Heart right ventricle (tissue), 16 donors: ENCODE results near the gene YIPF1. TPM values are rescaled to one million over a fixed set of nuclear protein-coding genes. Genes with fewer than 3 reads are reported as not detected.

Source experiments
- ATAC-seq, 8 donors: fragments of 200-7000 bp; cut with Tn5 transposase; one replicate each; pipeline ENCODE4 v1.9.1; 2020; ENCODE audit warnings: mild to moderate bottlenecking in 8 of 8, moderate library complexity in 8 of 8, moderate number of reproducible peaks in 1 of 8
- DNase-seq, 2 donors: peaks; one replicate each; pipeline ENCODE4 v3.0.0-alpha.2; 2020
- H3K27ac ChIP-seq, 10 donors: fragments of 200-600 bp; sonication (generic) in 2 of 10; one replicate each; pipeline versions ENCODE4 v1.5.0 to v1.8.0; 2020 to 2022; ENCODE audit warnings: mild to moderate bottlenecking in 3 of 10
- H3K27me3 ChIP-seq, 7 donors: fragments of 200-600 bp; one replicate each; pipeline ENCODE4 v1.8.0; 2021 to 2022; ENCODE audit warnings: mild to moderate bottlenecking in 2 of 7
- H3K36me3 ChIP-seq, 9 donors: fragments of 200-600 bp; sonication (generic) in 1 of 9; one replicate each; pipeline versions ENCODE4 v1.5.0 to v1.8.0; 2020 to 2022; ENCODE audit warnings: mild to moderate bottlenecking in 2 of 9
- H3K4me1 ChIP-seq, 9 donors: fragments of 200-600 bp; sonication (generic) in 1 of 9; one replicate each; pipeline versions ENCODE4 v1.5.0 to v1.8.0; 2020 to 2022; ENCODE audit warnings: mild to moderate bottlenecking in 4 of 9
- H3K4me3 ChIP-seq, 10 donors: fragments of 200-600 bp; sonication (generic) in 2 of 10; one replicate each; pipeline versions ENCODE4 v1.5.0 to v1.8.0; 2020 to 2022; ENCODE audit warnings: mild to moderate bottlenecking in 7 of 10, moderate library complexity in 2 of 10
- H3K9me3 ChIP-seq, 11 donors: fragments of 200-600 bp in 10 of 11; sonication (generic) in 2 of 11; one replicate each; pipeline versions ENCODE4 v1.5.0 to v1.8.0; 2013 to 2022; ENCODE audit warnings: mild to moderate bottlenecking in 2 of 11, control low read depth in 1 of 11, moderate library complexity in 1 of 11
- WGBS, 2 donors: extraction: QIAGEN DNeasy Blood & Tissue Kit; methylation state at CpG; one replicate each; pipeline ENCODE4 v1.1.7; 2013; ENCODE audit warnings: inconsistent platforms in 1 of 2; 5-methylcytosine and 5-hydroxymethylcytosine counted together
- intact Hi-C, 10 donors: fragments of 100-400 bp; cut with DNase I; formaldehyde crosslinking; loops; one replicate each; pipeline versions ENCODE4 v1.11.1 to v1.14.2; 2022
- polyA plus RNA-seq, 2 donors: library from polyadenylated mRNA; stranded (reverse); fragments of 200-250 nt; gene quantifications; one replicate each; pipeline ENCODE4 v1.2.3, GENCODE V29; 2013
- total RNA-seq, 10 donors: library from RNA; stranded (reverse); fragmentation: NEBNext Ultra II Directional in 3 of 10; extraction: Animal tissue kit (Norgen Biotek cat#: 25700) in 3 of 10; gene quantifications; one replicate each; pipeline versions ENCODE4 v1.2.1 to v1.2.4, GENCODE V29; 2021 to 2023
- TF ChIP-seq, protein P1 (sequence below), 9 donors: fragments of 200-600 bp; sonication (generic) in 2 of 9; IDR thresholded peaks; one replicate each; pipeline versions ENCODE4 v1.5.0 to v1.8.0; 2021 to 2022; ENCODE audit warnings: antibody characterized with exemption in 9 of 9, mild to moderate bottlenecking in 5 of 9, moderate library complexity in 1 of 9
- donor health status: Arrhythmogenic right ventricular cardiomyopathy.
- donor health status: ischemic (EF 13 %, LVEDD 7.1; RV severe dilation, severe dysfunction).
- donor health status: healthy with polysubstance abuse.
- donor health status: DM: no; HTN: yes; CAD: no.
- donor health status: DM: no; HTN: no; CAD: no.
- donor health status: ischemic (EF 25% LVEDD 6.9; RV normal size, moderate dysfunction).
- donor health status: ischemic (EF 25% LVEDD 5.7; RV mildly dilated, moderate dysfunction).
- donor health status: healthy.
- donor health status: DM: yes; HTN: yes; CAD: no.
- donor health status: Ischemic cardiomyopathy.
- donor health status: ischemic (EF 35%, LVEDD 5.7; RV mildly dilated, moderate dysfunction).
- donor health status: nonischemic (EF 11% LVEDD 7.7; RV severe dilation, severe dysfunction).
- donor health status: DM: yes; HTN: yes; CAD: no.
- donor health status: PGD.
- donor health status: ischemic (EF 29% LVEDD 5.4; RV normal size, mild dysfunction).
- donor health status: nonischemic (EF 23%, LVEDD 6.1; RV moderate dilation, normal function).

Gene YIPF1
- total and polyA plus RNA-seq, 12 donors, result 9.6 to 22.1 (median 13.2) TPM

DNA sequence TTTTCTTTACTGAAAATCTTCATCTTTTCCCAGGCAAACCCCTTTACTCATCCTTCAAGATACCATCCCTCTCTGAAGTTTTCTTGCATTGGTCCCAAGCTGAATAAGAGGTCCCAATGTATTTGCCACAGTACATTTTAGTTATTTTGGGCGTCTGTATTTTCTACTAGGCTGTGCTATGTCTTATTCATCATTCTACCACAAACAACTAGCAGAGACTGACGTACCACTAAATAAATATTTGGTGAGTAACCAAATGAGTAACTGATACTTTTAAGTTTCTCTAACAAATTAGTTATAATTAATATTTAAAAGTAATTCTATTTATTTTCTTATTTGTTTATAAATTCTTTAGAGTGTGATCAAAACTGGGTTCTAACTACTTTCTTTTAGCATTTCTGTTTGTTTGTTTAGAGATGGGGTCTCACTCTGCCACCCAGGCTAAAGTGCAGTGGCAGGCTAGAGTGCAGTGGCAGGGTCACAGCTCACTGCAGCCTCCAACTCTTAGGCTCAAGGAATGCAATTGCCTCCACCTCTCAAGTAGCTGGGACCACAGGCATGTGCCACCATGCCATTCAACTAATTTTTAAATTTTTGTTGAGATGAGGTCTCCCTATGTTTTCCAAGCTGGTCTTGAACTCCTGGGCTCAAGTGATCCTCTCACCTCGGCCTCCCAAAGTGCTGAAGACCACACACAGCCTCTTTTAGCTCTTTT is 84.6 kb downstream of the YIPF1 start:
- Histone ChIP-seq H3K9me3 (no peaks in the 10 kb centered on the region), H3K4me3 (no peak overlapping the region), H3K27me3 (no peaks in the 10 kb centered on the region), H3K36me3 (peaks cover 0 to 96% (median 6%) of the 10 kb centered on the region in 9 donors), H3K4me1 (peaks cover 0 to 6% (median 0%) of the 10 kb centered on the region in 9 donors), H3K27ac (no peak overlapping the region)
- 95 to 97% methylated on average over 3 of the region's 3 CpGs for WGBS, 2 donors
- TF ChIP-seq, protein P1, sequence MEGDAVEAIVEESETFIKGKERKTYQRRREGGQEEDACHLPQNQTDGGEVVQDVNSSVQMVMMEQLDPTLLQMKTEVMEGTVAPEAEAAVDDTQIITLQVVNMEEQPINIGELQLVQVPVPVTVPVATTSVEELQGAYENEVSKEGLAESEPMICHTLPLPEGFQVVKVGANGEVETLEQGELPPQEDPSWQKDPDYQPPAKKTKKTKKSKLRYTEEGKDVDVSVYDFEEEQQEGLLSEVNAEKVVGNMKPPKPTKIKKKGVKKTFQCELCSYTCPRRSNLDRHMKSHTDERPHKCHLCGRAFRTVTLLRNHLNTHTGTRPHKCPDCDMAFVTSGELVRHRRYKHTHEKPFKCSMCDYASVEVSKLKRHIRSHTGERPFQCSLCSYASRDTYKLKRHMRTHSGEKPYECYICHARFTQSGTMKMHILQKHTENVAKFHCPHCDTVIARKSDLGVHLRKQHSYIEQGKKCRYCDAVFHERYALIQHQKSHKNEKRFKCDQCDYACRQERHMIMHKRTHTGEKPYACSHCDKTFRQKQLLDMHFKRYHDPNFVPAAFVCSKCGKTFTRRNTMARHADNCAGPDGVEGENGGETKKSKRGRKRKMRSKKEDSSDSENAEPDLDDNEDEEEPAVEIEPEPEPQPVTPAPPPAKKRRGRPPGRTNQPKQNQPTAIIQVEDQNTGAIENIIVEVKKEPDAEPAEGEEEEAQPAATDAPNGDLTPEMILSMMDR (IDR thresholded peaks at IDR 0.05), result no peak
- DNase-seq (no peak), ATAC-seq (no peak)
- intact Hi-C loops, result no loop called here

DNA sequence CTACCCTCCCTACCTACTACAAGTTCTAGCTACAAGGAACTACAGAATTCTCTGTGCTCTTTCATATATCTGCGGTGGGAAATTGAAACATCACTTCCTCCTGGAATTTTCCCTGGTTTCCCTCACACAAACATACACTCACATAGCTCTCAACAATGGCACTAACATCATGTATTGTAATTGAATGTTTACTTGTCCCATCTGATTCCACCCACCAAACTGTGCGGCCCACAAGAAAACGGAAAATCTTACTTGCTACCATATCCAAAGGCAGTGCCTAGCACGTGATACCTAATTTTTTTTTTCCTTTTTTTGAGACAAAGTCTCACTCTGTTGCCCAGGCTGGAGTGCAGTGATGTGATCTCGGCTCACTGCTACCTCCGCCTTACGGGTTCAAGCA is 85.4 kb downstream of the YIPF1 start:
- ATAC-seq (no peak), DNase-seq (no peak)
- WGBS, 2 donors, result 95 to 96% methylated on average over 7 of the region's 7 CpGs
- H3K4me1 ChIP-seq, result peaks cover 0 to 6% (median 0%) of the 10 kb centered on the region in 9 donors
- peaks cover 0 to 97% (median 6%) of the 10 kb centered on the region in 9 donors for H3K36me3 ChIP-seq
- intact Hi-C loops, result no loop called here
- H3K9me3 ChIP-seq, result no peaks in the 10 kb centered on the region
- no peaks in the 10 kb centered on the region for H3K27me3 ChIP-seq
- H3K27ac ChIP-seq, result no peak overlapping the region
- H3K4me3 ChIP-seq, result no peak overlapping the region
- TF ChIP-seq, protein P1 (IDR thresholded peaks at IDR 0.05), result no peak

Other genes with a start within 250 kb of the YIPF1 start
- under 1 TPM in 4 of 10 donors, not detected in 6; 0.09 to 0.10 (median 0.09) TPM for gene GLIS1, start 150.6 kb downstream of the YIPF1 start, total RNA-seq
- under 1 TPM in 1 of 2 donors, not detected in 1; 0.06 TPM for gene GLIS1, start 150.6 kb downstream of the YIPF1 start, polyA plus RNA-seq
- 1 to 10 TPM; 4.2 to 8.0 (median 5.8) TPM for gene NDC1, start 51.5 kb downstream of the YIPF1 start, total RNA-seq
- 1 to 10 TPM; 2.0 to 4.0 TPM for gene NDC1, start 51.5 kb downstream of the YIPF1 start, polyA plus RNA-seq
- not detected for gene DIO1, start 4.4 kb upstream of the YIPF1 start, total RNA-seq
- gene DIO1, start 4.4 kb upstream of the YIPF1 start, polyA plus RNA-seq, result not detected
- 10 to 100 TPM in 6 of 10 donors, 1 to 10 TPM in 4; 7.8 to 16.0 (median 10.7) TPM for gene IFT25, start 55.9 kb upstream of the YIPF1 start, total RNA-seq
- gene IFT25, start 55.9 kb upstream of the YIPF1 start, polyA plus RNA-seq, result 10 to 100 TPM in 1 of 2 donors, 1 to 10 TPM in 1; 9.9 to 12.3 TPM
- gene LRRC42, start 56.6 kb upstream of the YIPF1 start, total RNA-seq, result 10 to 100 TPM; 10.4 to 16.5 (median 14.8) TPM
- 10 to 100 TPM in 1 of 2 donors, 1 to 10 TPM in 1; 2.9 to 13.2 TPM for gene LRRC42, start 56.6 kb upstream of the YIPF1 start, polyA plus RNA-seq
- not detected for gene LDLRAD1, start 128.4 kb upstream of the YIPF1 start, total RNA-seq
- not detected for gene LDLRAD1, start 128.4 kb upstream of the YIPF1 start, polyA plus RNA-seq
- gene TMEM59, start 163.4 kb upstream of the YIPF1 start, total RNA-seq, result 100 to 1,000 TPM; 285 to 474 (median 345) TPM
- 100 to 1,000 TPM in 1 of 2 donors, 10 to 100 TPM in 1; 98.2 to 231 TPM for gene TMEM59, start 163.4 kb upstream of the YIPF1 start, polyA plus RNA-seq
- gene TCEANC2, start 163.8 kb upstream of the YIPF1 start, total RNA-seq, result 1 to 10 TPM; 2.3 to 5.9 (median 4.1) TPM
- gene TCEANC2, start 163.8 kb upstream of the YIPF1 start, polyA plus RNA-seq, result 1 to 10 TPM; 1.4 to 2.6 TPM